DLD1 (cell line): ENCODE measurements around the gene PLA2G15.

Experiments used
- in situ Hi-C: cut with HindIII; loops from 2 replicates; pipeline ENCODE4 v1.10.0; 2017; ENCODE audit warnings: low sequenced_read_pairs

PLA2G15 gene

GRCh38 chr16:68292425-68292824 lies 47.3 kb downstream of the PLA2G15 start:
- in situ Hi-C loops: no loop called here

GRCh38 chr16:68296291-68296690 lies 51.1 kb downstream of the PLA2G15 start:
- in situ Hi-C loops: no loop called here

- in situ Hi-C loops: no loop called here
These were observed 51.5 kb downstream of the PLA2G15 start for GRCh38 chr16:68296693-68297092.

- in situ Hi-C loops: no loop called here
These were observed 52.7 kb downstream of the PLA2G15 start for GRCh38 chr16:68297908-68298307.

GRCh38 chr16:68298312-68298711 lies 53.1 kb downstream of the PLA2G15 start:
- in situ Hi-C loops: no loop called here

- in situ Hi-C loops: no loop called here
These were observed 53.9 kb downstream of the PLA2G15 start for GRCh38 chr16:68298907-68299561.

GRCh38 chr16:68299571-68300453 lies 54.6 kb downstream of the PLA2G15 start:
- in situ Hi-C loops: no loop called here

GRCh38 chr16:68300734-68301459 lies 55.7 kb downstream of the PLA2G15 start:
- in situ Hi-C loops: no loop called here

GRCh38 chr16:68306633-68307032 lies 61.5 kb downstream of the PLA2G15 start:
- in situ Hi-C loops: no loop called here

- in situ Hi-C loops: no loop called here
These were observed 64.6 kb downstream of the PLA2G15 start for GRCh38 chr16:68309799-68310198.

- in situ Hi-C loops: no loop called here
These were observed 65.2 kb downstream of the PLA2G15 start for GRCh38 chr16:68310437-68310773.
